ENCODE results near the gene FAM217A. TPM values are rescaled to one million over a fixed set of nuclear protein-coding genes. Genes with fewer than 3 reads are reported as not detected.
"Not testable (repeated sequence)": the region's sequence is repeated elsewhere in the genome, so short reads cannot be mapped to it uniquely, and the experiment has no call there.

FAM217A gene
- polyA plus RNA-seq, 3 donors, result not detected

- H3K27ac Mint-ChIP-seq, result no peak overlapping the region
- Histone ChIP-seq H3K36me3 (replicated peaks in 1 of 2; ENCODE audit: control insufficient read depth in 1 of 2, insufficient read depth in 2 of 2, low read length in 2 of 2) (no peaks in the 10 kb centered on the region), H3K4me3 (replicated peaks in 1 of 3; ENCODE audit: low read depth in 2 of 3, low read length in 3 of 3) (no peak overlapping the region), H3K4me2 (replicated peaks; ENCODE audit: extremely low read depth, low read length, poor library complexity, severe bottlenecking) (no peak overlapping the region), H3K4me1 (ENCODE audit: control insufficient read depth in 1 of 2, insufficient read depth in 2 of 2, low read length in 2 of 2) (no peaks in the 10 kb centered on the region), H3K27me3 (ENCODE audit: control insufficient read depth in 2 of 2, insufficient read depth in 2 of 2, low read length in 2 of 2) (no peaks in the 10 kb centered on the region), H2AFZ (ENCODE audit: insufficient read depth, low read depth, low read length, poor library complexity, severe bottlenecking) (no peak overlapping the region), H3K9me3 (replicated peaks in 1 of 2; ENCODE audit: control insufficient read depth in 1 of 2, insufficient read depth in 1 of 2, low read length in 2 of 2) (no peaks in the 10 kb centered on the region), H3K79me2 (ENCODE audit: insufficient read depth, low read length) (no peaks in the 10 kb centered on the region), H3K9ac (ENCODE audit: insufficient read depth, low read length, poor library complexity, severe bottlenecking) (no peak overlapping the region), H4K20me1 (ENCODE audit: insufficient read depth, low read length) (no peaks in the 10 kb centered on the region), H3K27ac (ENCODE audit: low read depth in 1 of 2, low read length in 2 of 2) (no peak overlapping the region)
- WGBS (ENCODE audit: insufficient coverage), result 100% methylated on average over 4 of the region's 7 CpGs
- DNase-seq, result no peak
- no peak overlapping the region for H3K4me3 Mint-ChIP-seq
- peaks cover 0 to 10% (median 4%) of the 10 kb centered on the region in 7 donors for H3K9me3 Mint-ChIP-seq
- intact Hi-C loops (cut with micrococcal nuclease), result no loop called here
- no peaks in the 10 kb centered on the region for H3K4me1 Mint-ChIP-seq
- H3K27me3 Mint-ChIP-seq (ENCODE audit: low read depth in 3 of 3), result peaks cover 0 to 3% (median 0%) of the 10 kb centered on the region in 3 donors
- no peaks in the 10 kb centered on the region for H3K36me3 Mint-ChIP-seq
- TF ChIP-seq CTCF (IDR thresholded peaks at IDR 0.05), result no peak
Observed at GRCh38 chr6:4091941-4092340, 13.0 kb upstream of the FAM217A start.

- H3K4me2 ChIP-seq (replicated peaks; ENCODE audit: extremely low read depth, low read length, poor library complexity, severe bottlenecking); H3K27ac ChIP-seq (ENCODE audit: low read depth in 1 of 2, low read length in 2 of 2): not testable (repeated sequence)
Observed at GRCh38 chr6:4090043-4090442, 11.1 kb upstream of the FAM217A start.

More at GRCh38 chr6:4090043-4090442, 11.1 kb upstream of the FAM217A start:
- H3K79me2 ChIP-seq (ENCODE audit: insufficient read depth, low read length); H2AFZ ChIP-seq (ENCODE audit: insufficient read depth, low read depth, low read length, poor library complexity, severe bottlenecking); H4K20me1 ChIP-seq (ENCODE audit: insufficient read depth, low read length); H3K36me3 Mint-ChIP-seq; H3K4me1 ChIP-seq (ENCODE audit: control insufficient read depth in 1 of 2, insufficient read depth in 2 of 2, low read length in 2 of 2); H3K27ac Mint-ChIP-seq; H3K4me3 ChIP-seq (replicated peaks in 1 of 3; ENCODE audit: low read depth in 2 of 3, low read length in 3 of 3); H3K4me3 Mint-ChIP-seq; H3K9me3 ChIP-seq (replicated peaks in 1 of 2; ENCODE audit: control insufficient read depth in 1 of 2, insufficient read depth in 1 of 2, low read length in 2 of 2); H3K36me3 ChIP-seq (replicated peaks in 1 of 2; ENCODE audit: control insufficient read depth in 1 of 2, insufficient read depth in 2 of 2, low read length in 2 of 2); H3K27me3 ChIP-seq (ENCODE audit: control insufficient read depth in 2 of 2, insufficient read depth in 2 of 2, low read length in 2 of 2); H3K27me3 Mint-ChIP-seq (ENCODE audit: low read depth in 3 of 3); H3K9me3 Mint-ChIP-seq; intact Hi-C loops (cut with micrococcal nuclease); H3K4me1 Mint-ChIP-seq; H3K9ac ChIP-seq (ENCODE audit: insufficient read depth, low read length, poor library complexity, severe bottlenecking); DNase-seq: not testable (repeated sequence)
- 94% methylated on average over 26 of the region's 26 CpGs for WGBS (ENCODE audit: insufficient coverage)

All from CD14-positive monocyte (primary cell).